HEK293 (cell line): ENCODE results near the gene HK2.
"Not testable (repeated sequence)": the region's sequence is repeated elsewhere in the genome, so short reads cannot be mapped to it uniquely, and the experiment has no call there.

Source experiments
- CTCF ChIP-seq: fragments of 450-650 bp; formaldehyde crosslinking; IDR thresholded peaks from 2 replicates; pipeline ENCODE4 v1.5.1; 2016; ENCODE audit warnings: missing biosample characterization, missing genetic modification characterization
- PBX3 ChIP-seq: sonication (generic); formaldehyde crosslinking; IDR thresholded peaks from 2 replicates; pipeline ENCODE4 v1.8.1; 2022; ENCODE audit warnings: mild to moderate bottlenecking, moderate library complexity, missing genetic modification reagents
- PRDM4 ChIP-seq: fragments of 450-650 bp; formaldehyde crosslinking; IDR thresholded peaks from 2 replicates; pipeline ENCODE4 v1.5.1; 2017; ENCODE audit warnings: missing biosample characterization, missing genetic modification characterization
- TCF7L2 ChIP-seq: IDR thresholded peaks from 2 replicates; pipeline ENCODE4 v1.6.1; 2011; ENCODE audit warnings: low read depth, mild to moderate bottlenecking, inconsistent platforms, low read length, moderate library complexity, borderline replicate concordance
- YY1 ChIP-seq: fragments of 450-650 bp; formaldehyde crosslinking; IDR thresholded peaks from 2 replicates; pipeline ENCODE4 v1.5.1; 2018; ENCODE audit warnings: missing biosample characterization, missing genetic modification characterization
- ZNF114 ChIP-seq: fragments of 450-650 bp; formaldehyde crosslinking; IDR thresholded peaks from 2 replicates; pipeline ENCODE4 v1.5.0; 2017; ENCODE audit warnings: missing biosample characterization, missing genetic modification characterization
- ZNF174 ChIP-seq: fragments of 450-650 bp; formaldehyde crosslinking; IDR thresholded peaks from 2 replicates; pipeline ENCODE4 v1.5.0; 2017; ENCODE audit warnings: missing biosample characterization, mild to moderate bottlenecking, missing genetic modification characterization
- ZNF23 ChIP-seq: fragments of 450-650 bp; formaldehyde crosslinking; IDR thresholded peaks from 2 replicates; pipeline ENCODE4 v1.5.1; 2016; ENCODE audit warnings: missing biosample characterization, missing genetic modification characterization, borderline replicate concordance
- ZNF449 ChIP-seq: fragments of 450-650 bp; formaldehyde crosslinking; IDR thresholded peaks from 2 replicates; pipeline ENCODE4 v1.5.1; 2017; ENCODE audit warnings: missing biosample characterization, mild to moderate bottlenecking, missing genetic modification characterization, moderate library complexity
- ZNF513 ChIP-seq: fragments of 450-650 bp; IDR thresholded peaks from 2 replicates; pipeline ENCODE4 v1.5.1; 2018; ENCODE audit warnings: missing biosample characterization, missing genetic modification characterization
- ZNF704 ChIP-seq: fragments of 450-650 bp; formaldehyde crosslinking; IDR thresholded peaks from 2 replicates; pipeline ENCODE4 v1.5.1; 2016; ENCODE audit warnings: missing biosample characterization, missing genetic modification characterization
- ZNF777 ChIP-seq: fragments of 450-650 bp; formaldehyde crosslinking; IDR thresholded peaks from 2 replicates; pipeline ENCODE4 v1.5.1; 2017; ENCODE audit warnings: missing biosample characterization, missing genetic modification characterization, borderline replicate concordance
- ZSCAN18 ChIP-seq: fragments of 450-650 bp; formaldehyde crosslinking; IDR thresholded peaks from 2 replicates; pipeline ENCODE4 v1.5.1; 2016; ENCODE audit warnings: missing biosample characterization, missing genetic modification characterization
- ZXDB ChIP-seq: fragments of 450-650 bp; formaldehyde crosslinking; IDR thresholded peaks from 2 replicates; pipeline ENCODE4 v1.5.1; 2016; ENCODE audit warnings: missing biosample characterization, missing genetic modification characterization

GRCh38 chr2:74907560-74907959 lies 73.6 kb downstream of the HK2 start:
- not testable (repeated sequence) for TF ChIP-seq ZXDB; ZNF704; CTCF; ZSCAN18; ZNF174; TCF7L2; YY1 (tag by site-specific recombination); ZNF513 (tag by site-specific recombination); ZNF23; PBX3 (CRISPR knock-in tag); PRDM4 (tag by site-specific recombination); ZNF114 (tag by site-specific recombination); ZNF449; ZNF777 (tag by site-specific recombination)
